GM20431 (cell line): ENCODE results near the gene ZNF423.
"Not testable (repeated sequence)": the region's sequence is repeated elsewhere in the genome, so short reads cannot be mapped to it uniquely, and the experiment has no call there.

Experiments used
- in situ Hi-C: fragments of 300-500 bp; cut with MseI, MboI; formaldehyde crosslinking; loops from one replicate; pipeline ENCODE4 v1.15.0; 2020; ENCODE audit warnings: low sequenced_read_pairs; ENCODE audit not compliant: unreplicated experiment

Gene ZNF423

GRCh38 chr16:49581630-49582298, 274.1 kb downstream of the ZNF423 start:
- in situ Hi-C loops = no loop called here

- in situ Hi-C loops = no loop called here
These were observed 275.1 kb downstream of the ZNF423 start for GRCh38 chr16:49580751-49581303.

GRCh38 chr16:49578435-49579024, 277.4 kb downstream of the ZNF423 start:
- in situ Hi-C loops = no loop called here

- in situ Hi-C loops = no loop called here
These were observed 277.9 kb downstream of the ZNF423 start for GRCh38 chr16:49578018-49578417.

GRCh38 chr16:49576941-49577340, 279.0 kb downstream of the ZNF423 start:
- in situ Hi-C loops = no loop called here

GRCh38 chr16:49576173-49576494, 279.8 kb downstream of the ZNF423 start:
- in situ Hi-C loops = no loop called here

- in situ Hi-C loops = no loop called here
These were observed 280.4 kb downstream of the ZNF423 start for GRCh38 chr16:49575346-49576172.

GRCh38 chr16:49574826-49575225, 281.1 kb downstream of the ZNF423 start:
- in situ Hi-C loops = no loop called here

- in situ Hi-C loops = no loop called here
These were observed 288.0 kb downstream of the ZNF423 start for GRCh38 chr16:49567950-49568349.

- in situ Hi-C loops = no loop called here
These were observed 289.5 kb downstream of the ZNF423 start for GRCh38 chr16:49566432-49566831.

- in situ Hi-C loops = no loop called here
These were observed 291.2 kb downstream of the ZNF423 start for GRCh38 chr16:49564496-49565229.

- in situ Hi-C loops = no loop called here
These were observed 292.2 kb downstream of the ZNF423 start for GRCh38 chr16:49563666-49564065.

GRCh38 chr16:49562894-49563293, 293.0 kb downstream of the ZNF423 start:
- in situ Hi-C loops = not testable (repeated sequence)

- in situ Hi-C loops = no loop called here
These were observed 293.7 kb downstream of the ZNF423 start for GRCh38 chr16:49562228-49562627.

GRCh38 chr16:49560004-49560830, 295.7 kb downstream of the ZNF423 start:
- in situ Hi-C loops = no loop called here

- in situ Hi-C loops = no loop called here
These were observed 296.7 kb downstream of the ZNF423 start for GRCh38 chr16:49559242-49559641.

- in situ Hi-C loops = no loop called here
These were observed 297.5 kb downstream of the ZNF423 start for GRCh38 chr16:49558451-49558850.

GRCh38 chr16:49556606-49557446, 299.1 kb downstream of the ZNF423 start:
- in situ Hi-C loops = no loop called here

- in situ Hi-C loops = no loop called here
These were observed 299.7 kb downstream of the ZNF423 start for GRCh38 chr16:49556249-49556605.
